GM12873 (cell line): ENCODE data around the gene STAT3.

ENCODE experiments used
- TF ChIP-seq, protein P1 (sequence below): IDR thresholded peaks from 2 replicates; pipeline ENCODE4 v1.5.1; 2012; ENCODE audit warnings: low read depth, mild to moderate bottlenecking, moderate library complexity, low read length, control low read depth; ENCODE audit not compliant: insufficient read depth; ENCODE audit errors: missing control alignments

STAT3 gene

DNA sequence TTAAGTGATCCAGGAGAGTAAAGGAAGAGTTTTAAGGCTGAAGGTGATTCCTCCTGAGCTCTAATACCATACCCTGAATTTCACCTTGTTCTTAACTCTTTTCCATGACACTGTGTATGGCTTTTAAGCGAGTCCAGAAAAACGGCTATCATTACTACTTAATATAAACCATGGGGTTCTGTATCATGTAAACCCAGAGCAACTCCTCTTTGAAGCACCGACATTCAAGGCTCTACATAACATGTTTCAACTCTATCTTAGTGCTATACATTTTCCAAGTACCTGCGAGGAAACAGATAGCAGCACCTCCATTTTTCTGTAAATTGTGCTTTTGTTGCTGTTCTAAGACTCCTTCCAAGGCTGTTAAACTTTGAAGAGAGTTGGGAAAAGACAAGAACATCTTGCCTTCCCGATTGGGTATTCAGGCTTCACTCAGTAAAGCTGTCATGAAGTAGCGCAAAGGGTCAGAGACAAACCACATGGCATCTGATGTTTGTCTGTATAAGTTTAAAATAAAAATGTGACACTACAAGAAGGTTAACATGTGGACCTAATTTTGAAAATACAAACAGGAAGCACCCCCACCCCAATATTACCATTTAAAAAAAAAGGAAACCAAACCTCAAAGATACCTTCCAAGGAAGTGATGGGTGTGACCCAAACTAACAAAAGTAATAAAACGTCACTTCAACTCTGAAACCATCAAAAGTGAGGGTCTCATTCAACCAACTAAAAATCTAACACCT, 115.9 kb downstream of the STAT3 start:
- TF ChIP-seq, protein P1, sequence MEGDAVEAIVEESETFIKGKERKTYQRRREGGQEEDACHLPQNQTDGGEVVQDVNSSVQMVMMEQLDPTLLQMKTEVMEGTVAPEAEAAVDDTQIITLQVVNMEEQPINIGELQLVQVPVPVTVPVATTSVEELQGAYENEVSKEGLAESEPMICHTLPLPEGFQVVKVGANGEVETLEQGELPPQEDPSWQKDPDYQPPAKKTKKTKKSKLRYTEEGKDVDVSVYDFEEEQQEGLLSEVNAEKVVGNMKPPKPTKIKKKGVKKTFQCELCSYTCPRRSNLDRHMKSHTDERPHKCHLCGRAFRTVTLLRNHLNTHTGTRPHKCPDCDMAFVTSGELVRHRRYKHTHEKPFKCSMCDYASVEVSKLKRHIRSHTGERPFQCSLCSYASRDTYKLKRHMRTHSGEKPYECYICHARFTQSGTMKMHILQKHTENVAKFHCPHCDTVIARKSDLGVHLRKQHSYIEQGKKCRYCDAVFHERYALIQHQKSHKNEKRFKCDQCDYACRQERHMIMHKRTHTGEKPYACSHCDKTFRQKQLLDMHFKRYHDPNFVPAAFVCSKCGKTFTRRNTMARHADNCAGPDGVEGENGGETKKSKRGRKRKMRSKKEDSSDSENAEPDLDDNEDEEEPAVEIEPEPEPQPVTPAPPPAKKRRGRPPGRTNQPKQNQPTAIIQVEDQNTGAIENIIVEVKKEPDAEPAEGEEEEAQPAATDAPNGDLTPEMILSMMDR: no peak

DNA sequence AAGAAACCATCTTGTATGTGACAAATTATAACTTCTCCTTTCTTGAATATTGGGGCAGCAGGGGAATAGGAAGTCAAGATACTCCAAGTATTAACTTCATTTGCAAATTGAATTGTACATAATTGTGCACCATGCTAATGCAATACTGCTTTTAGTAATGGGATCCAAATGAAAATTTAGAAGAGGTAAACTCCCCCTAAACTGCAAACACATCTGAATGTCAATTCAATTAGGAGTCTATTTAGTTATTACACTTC, 116.5 kb downstream of the STAT3 start:
- TF ChIP-seq, protein P1: no peak

DNA sequence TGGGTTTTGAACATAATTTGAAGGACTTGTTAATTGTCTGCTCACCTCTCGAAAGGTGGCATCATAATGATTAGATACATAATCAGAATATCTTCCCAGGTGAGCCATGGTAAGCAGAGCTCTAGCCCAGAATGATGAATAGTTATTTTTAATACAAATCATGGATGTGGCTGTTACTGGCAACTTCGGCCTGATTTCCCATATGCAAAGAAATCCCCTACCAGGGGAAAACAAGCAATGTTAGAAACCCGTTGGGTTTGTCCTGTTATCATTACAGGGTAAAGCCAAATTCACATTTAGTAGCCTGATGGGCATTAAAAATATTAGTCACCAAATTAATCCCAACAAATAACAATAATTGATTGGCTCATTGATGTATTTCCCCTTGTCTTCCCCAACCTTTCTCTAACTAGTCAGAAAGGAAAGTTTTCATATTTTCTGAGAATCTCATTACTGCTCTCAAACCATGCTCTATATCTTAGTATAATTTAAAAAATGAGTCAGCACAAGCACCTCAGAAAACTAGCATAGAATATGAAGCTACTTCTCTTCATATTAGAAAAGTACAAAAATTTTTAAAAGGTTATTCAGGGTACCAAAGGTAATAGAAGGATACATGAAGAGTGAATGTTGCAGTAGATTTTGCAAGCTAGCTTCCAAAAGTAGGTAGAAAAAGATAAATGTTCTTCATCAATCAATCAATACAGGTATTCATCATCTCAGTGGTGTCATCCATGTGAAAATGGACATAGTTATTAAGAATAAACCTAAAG, 117.0 kb downstream of the STAT3 start:
- TF ChIP-seq, protein P1: no peak

DNA sequence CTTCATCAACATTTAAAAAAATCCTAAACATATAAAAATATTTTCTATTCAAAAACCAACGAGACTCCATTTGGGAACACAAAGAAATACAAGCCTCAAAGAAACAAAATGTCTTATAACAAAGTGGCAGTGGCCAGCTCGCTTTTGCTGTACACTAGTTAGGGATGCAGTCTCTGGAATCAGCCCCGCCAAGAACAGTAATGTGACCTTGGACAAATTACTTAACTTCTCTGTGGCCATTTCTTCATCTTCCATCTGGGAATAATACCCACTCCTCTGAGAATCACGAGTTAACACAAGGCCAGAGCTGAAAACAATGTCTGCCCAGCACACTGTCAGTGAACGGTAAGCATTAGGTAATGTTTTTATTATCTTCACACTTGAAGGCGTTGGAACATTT, 117.6 kb downstream of the STAT3 start:
- TF ChIP-seq, protein P1: no peak

DNA sequence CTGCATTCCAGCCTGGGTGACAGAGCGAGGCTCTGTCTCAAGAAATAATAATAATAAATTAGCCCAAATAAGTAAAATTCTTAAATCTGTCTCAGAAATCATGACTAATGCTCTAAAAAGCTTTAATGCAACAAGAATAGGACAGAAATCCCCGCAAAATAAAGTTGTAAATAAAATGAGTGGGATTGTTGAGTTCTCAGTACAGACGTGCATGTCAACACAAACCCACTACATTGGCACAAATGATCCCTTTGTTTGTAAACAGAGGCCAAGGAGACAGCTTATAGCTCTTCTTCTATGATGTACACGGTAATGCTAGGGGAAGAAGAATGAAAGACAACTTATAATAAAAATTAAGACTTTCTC, 118.1 kb downstream of the STAT3 start:
- TF ChIP-seq, protein P1: no peak

DNA sequence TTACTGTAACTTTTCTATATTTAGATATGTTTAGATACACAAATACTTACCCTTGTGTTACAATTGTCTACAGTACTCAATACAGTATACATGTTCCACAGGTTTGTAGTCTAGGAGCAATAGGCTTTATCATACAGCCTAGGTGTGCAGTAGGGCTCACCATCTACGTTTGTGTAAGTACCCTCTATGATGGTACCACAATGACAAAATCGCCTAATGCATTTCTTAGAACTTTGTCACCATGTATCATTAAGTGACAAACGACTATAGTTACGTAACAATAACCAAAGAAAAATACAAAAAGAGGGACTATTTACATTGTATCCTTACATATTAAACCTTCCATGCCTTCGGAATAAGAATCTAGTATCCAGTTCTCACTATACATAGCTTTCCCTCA, 120.0 kb downstream of the STAT3 start:
- TF ChIP-seq, protein P1: no peak

DNA sequence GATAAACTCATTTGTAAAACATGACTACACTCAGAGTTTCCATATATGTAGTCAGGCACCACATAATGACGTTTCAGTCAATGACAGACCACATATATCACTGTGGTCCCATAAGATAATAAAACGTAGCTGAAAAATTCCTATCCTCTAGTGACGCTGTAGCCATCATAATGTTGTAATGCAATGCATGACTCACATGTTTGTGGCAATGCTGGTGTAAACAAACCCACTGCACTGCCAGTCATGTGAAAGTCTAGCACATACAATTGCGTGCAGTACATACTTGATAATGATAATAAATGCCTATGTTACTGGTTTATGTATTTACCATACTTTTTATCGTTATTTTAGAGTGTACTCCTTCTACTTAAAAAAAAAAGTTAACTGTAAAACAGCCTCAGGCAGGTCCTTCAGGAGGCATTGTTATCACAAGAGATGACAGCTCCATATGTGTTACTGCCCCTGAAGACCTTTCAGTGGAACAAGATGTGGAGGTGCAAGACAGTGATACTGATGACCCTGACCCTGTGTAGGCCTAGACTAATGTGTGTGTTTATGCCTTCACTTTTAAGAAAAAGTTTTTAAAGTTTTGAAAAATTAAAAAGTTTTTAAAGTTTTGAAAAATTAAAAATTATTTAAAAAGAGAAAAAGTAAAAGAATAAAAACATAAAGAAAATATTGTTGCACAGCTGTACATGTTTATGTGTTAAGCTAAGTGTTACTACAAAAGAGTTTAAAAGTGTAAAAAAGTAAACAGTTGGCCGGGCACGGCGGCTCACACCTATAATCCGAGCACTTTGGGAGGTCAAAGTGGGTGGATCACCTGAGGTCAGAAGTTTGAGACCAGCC, 121.1 kb downstream of the STAT3 start:
- TF ChIP-seq, protein P1: no peak
